H9 (cell line): ENCODE results near the gene LIX1. TPM values are rescaled to one million over a fixed set of nuclear protein-coding genes. Genes with fewer than 3 reads are reported as not detected.

ENCODE experiments used
- DNase-seq: peaks from one replicate; pipeline ENCODE4 v3.0.0-alpha.2; 2017
- H2AFZ ChIP-seq: one replicate; pipeline ENCODE4 v1.6.1; 2013; ENCODE audit warnings: mild to moderate bottlenecking, low read length, control low read depth, moderate library complexity
- H2AK5ac ChIP-seq: 2 replicates; pipeline ENCODE4 v1.6.1; 2013; ENCODE audit warnings: low read length, control low read depth, mixed read lengths; ENCODE audit not compliant: insufficient read length
- H2BK120ac ChIP-seq: one replicate; pipeline ENCODE4 v1.6.1; 2013; ENCODE audit warnings: low read depth, mild to moderate bottlenecking, low read length, control low read depth, inconsistent platforms; ENCODE audit not compliant: poor library complexity, severe bottlenecking
- H2BK12ac ChIP-seq: 2 replicates; pipeline ENCODE4 v1.6.1; 2013; ENCODE audit warnings: low read length, control low read depth, mixed read lengths, low read depth; ENCODE audit not compliant: insufficient read length
- H2BK15ac ChIP-seq: 2 replicates; pipeline ENCODE4 v1.6.1; 2013; ENCODE audit warnings: low read depth, low read length, control low read depth
- H2BK20ac ChIP-seq: one replicate; pipeline ENCODE4 v1.6.1; 2013; ENCODE audit warnings: low read depth, mild to moderate bottlenecking, low read length, control low read depth, inconsistent platforms; ENCODE audit not compliant: poor library complexity, severe bottlenecking
- H2BK5ac ChIP-seq: 2 replicates; pipeline ENCODE4 v1.6.1; 2013; ENCODE audit warnings: low read length, control low read depth, mixed read lengths; ENCODE audit not compliant: insufficient read length
- H3K14ac ChIP-seq: 2 replicates; pipeline ENCODE4 v1.6.1; 2013; ENCODE audit warnings: low read length, control low read depth; ENCODE audit not compliant: insufficient read depth
- H3K18ac ChIP-seq: 2 replicates; pipeline ENCODE4 v1.6.1; 2013; ENCODE audit warnings: low read depth, mild to moderate bottlenecking, mixed read lengths, low read length, control low read depth; ENCODE audit not compliant: insufficient read length
- H3K23ac ChIP-seq: 2 replicates; pipeline ENCODE4 v1.6.1; 2013; ENCODE audit warnings: low read length, control low read depth, mixed read lengths, low read depth; ENCODE audit not compliant: insufficient read length
- H3K23me2 ChIP-seq: 2 replicates; pipeline ENCODE4 v1.6.1; 2013; ENCODE audit warnings: low read depth, mild to moderate bottlenecking, mixed read lengths, low read length, control low read depth; ENCODE audit not compliant: insufficient read length, poor library complexity, severe bottlenecking
- H3K27ac ChIP-seq: 2 replicates; pipeline ENCODE4 v1.5.1; 2013; ENCODE audit warnings: low read length, control low read depth, mixed read lengths, low read depth; ENCODE audit not compliant: insufficient read length
- H3K27me3 ChIP-seq: 2 replicates; pipeline ENCODE4 v1.6.1; 2013; ENCODE audit warnings: low read length, control low read depth, inconsistent platforms; ENCODE audit not compliant: insufficient read depth
- H3K4ac ChIP-seq: 2 replicates; pipeline ENCODE4 v1.6.1; 2013; ENCODE audit warnings: low read depth, mild to moderate bottlenecking, control low read depth, inconsistent platforms, low read length, moderate library complexity
- H3K4me1 ChIP-seq: 2 replicates; pipeline ENCODE4 v1.6.1; 2013; ENCODE audit warnings: low read length, control low read depth, inconsistent platforms; ENCODE audit not compliant: insufficient read depth
- H3K4me2 ChIP-seq: 2 replicates; pipeline ENCODE4 v1.6.1; 2013; ENCODE audit warnings: low read length, control low read depth, mixed read lengths; ENCODE audit not compliant: insufficient read length, insufficient read depth
- H3K56ac ChIP-seq: 2 replicates; pipeline ENCODE4 v1.6.1; 2013; ENCODE audit warnings: low read depth, mild to moderate bottlenecking, mixed read lengths, low read length, control low read depth; ENCODE audit not compliant: insufficient read length
- H3K79me1 ChIP-seq: 2 replicates; pipeline ENCODE4 v1.6.1; 2013; ENCODE audit warnings: low read depth, mild to moderate bottlenecking, moderate library complexity, low read length, control low read depth, inconsistent platforms; ENCODE audit not compliant: insufficient read depth, poor library complexity, severe bottlenecking
- H3K79me2 ChIP-seq: 2 replicates; pipeline ENCODE4 v1.6.1; 2013; ENCODE audit warnings: low read length, control low read depth, inconsistent platforms; ENCODE audit not compliant: insufficient read depth
- H3K9ac ChIP-seq: 2 replicates; pipeline ENCODE4 v1.6.1; 2013; ENCODE audit warnings: low read length, control low read depth, mixed read lengths; ENCODE audit not compliant: insufficient read length; ENCODE audit errors: extremely low read depth
- H3K9me3 ChIP-seq: one replicate; pipeline ENCODE4 v1.6.1; 2013; ENCODE audit warnings: low read depth, low read length, inconsistent platforms; ENCODE audit not compliant: control insufficient read depth
- H3T11ph ChIP-seq: one replicate; pipeline ENCODE4 v1.6.1; 2013; ENCODE audit warnings: mild to moderate bottlenecking, low read length, control low read depth, inconsistent platforms
- H4K20me1 ChIP-seq: one replicate; pipeline ENCODE4 v1.6.1; 2013; ENCODE audit not compliant: control insufficient read depth, insufficient read length, insufficient read depth
- H4K5ac ChIP-seq: 2 replicates; pipeline ENCODE4 v1.6.1; 2013; ENCODE audit warnings: low read depth, mild to moderate bottlenecking, mixed read lengths, low read length, control low read depth; ENCODE audit not compliant: insufficient read length
- H4K8ac ChIP-seq: replicated peaks from 2 replicates; pipeline ENCODE4 v1.6.1; 2013; ENCODE audit warnings: low read length, control low read depth, mixed read lengths, low read depth; ENCODE audit not compliant: insufficient read length
- H4K91ac ChIP-seq: 2 replicates; pipeline ENCODE4 v1.6.1; 2013; ENCODE audit warnings: low read depth, mild to moderate bottlenecking, moderate library complexity, mixed read lengths, low read length, control low read depth; ENCODE audit not compliant: insufficient read length
- H3K27ac Mint-ChIP-seq, 3 experiments: 2 replicates in 2 of 3; 3 replicates in 1 of 3; pipeline ENCODE4 v1.8.0; 2020 to 2021; ENCODE audit warnings: mixed read lengths in 3 of 3, mild to moderate bottlenecking in 1 of 3, moderate library complexity in 1 of 3
- H3K27me3 Mint-ChIP-seq: 2 replicates; pipeline ENCODE4 v1.8.0; 2021; ENCODE audit warnings: low read depth, mild to moderate bottlenecking, moderate library complexity, mixed read lengths
- H3K36me3 Mint-ChIP-seq, 3 experiments: 2 replicates in 2 of 3; 3 replicates in 1 of 3; pipeline ENCODE4 v1.8.0; 2020 to 2021; ENCODE audit warnings: low read depth in 3 of 3, mixed read lengths in 3 of 3; ENCODE audit not compliant: insufficient read depth in 1 of 3
- H3K4me1 Mint-ChIP-seq, 2 experiments: 2 replicates each; pipeline ENCODE4 v1.8.0; 2020; ENCODE audit warnings: mixed read lengths in 2 of 2
- H3K4me3 Mint-ChIP-seq, 2 experiments: 2 replicates in 1 of 2; 3 replicates in 1 of 2; pipeline ENCODE4 v1.8.0; 2020 to 2021; ENCODE audit warnings: mild to moderate bottlenecking in 2 of 2, mixed read lengths in 2 of 2, moderate library complexity in 1 of 2
- H3K9me3 Mint-ChIP-seq, 2 experiments: 2 replicates in 1 of 2; 3 replicates in 1 of 2; pipeline ENCODE4 v1.8.0; 2020; ENCODE audit warnings: mild to moderate bottlenecking in 2 of 2, mixed read lengths in 2 of 2, moderate library complexity in 1 of 2
- CTCF ChIP-seq: fragments of 200-600 bp; sonication (generic); conservative IDR thresholded peaks from 3 replicates; pipeline ENCODE4 v1.8.0; 2021; ENCODE audit warnings: antibody characterized with exemption, mild to moderate bottlenecking
- WGBS: extraction: QIAGEN DNeasy Blood & Tissue Kit; methylation state at CpG from one replicate; pipeline ENCODE4 v1.1.7; 2013; ENCODE audit warnings: missing lambda C conversion rate, low lambda C conversion rate, mixed read lengths; ENCODE audit not compliant: insufficient read length; ENCODE audit errors: extremely low coverage; 5-methylcytosine and 5-hydroxymethylcytosine counted together
- total RNA-seq: library from RNA; stranded (reverse); gene quantifications from 2 replicates; pipeline ENCODE4 v1.2.1, GENCODE V29; 2021

The LIX1 gene
- total RNA-seq, 1 experiment from 2014 or later: 0.13 TPM

DNA sequence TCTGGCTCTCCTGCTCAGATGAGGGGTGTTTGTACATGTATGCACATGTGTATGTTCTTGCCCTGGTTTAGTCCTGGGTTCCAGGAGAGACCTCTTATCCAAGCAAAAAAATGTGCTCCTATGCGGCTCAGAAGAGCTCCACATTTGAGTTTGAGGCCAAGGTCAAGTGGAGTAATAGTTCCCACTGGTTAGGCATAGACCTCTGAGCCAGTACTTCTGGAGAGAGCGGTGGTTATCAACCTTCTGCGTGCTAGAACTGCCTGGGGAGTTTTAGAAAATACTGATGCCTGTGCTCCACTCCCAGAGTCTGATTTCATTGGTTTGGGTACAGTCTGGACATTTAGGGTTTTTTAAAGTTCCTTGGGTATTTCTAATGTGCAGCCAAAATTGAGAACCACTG, 51.5 kb downstream of the LIX1 start:
- Histone ChIP-seq H4K91ac (no peak overlapping the region), H3K4ac (no peak overlapping the region), H3K4me2 (no peak overlapping the region), H3K9ac (no peak overlapping the region), H2BK20ac (no peak overlapping the region), H4K8ac (no peak overlapping the region), H3K18ac (no peak overlapping the region), H2BK12ac (no peak overlapping the region), H3K79me1 (no peaks in the 10 kb centered on the region), H3T11ph (no peak overlapping the region), H2BK120ac (no peak overlapping the region), H2AK5ac (no peak overlapping the region), H3K23ac (no peak overlapping the region), H4K5ac (no peak overlapping the region), H3K27ac (no peak overlapping the region), H2BK15ac (no peak overlapping the region), H3K9me3 (no peaks in the 10 kb centered on the region), H3K23me2 (no peaks in the 10 kb centered on the region), H3K4me1 (no peaks in the 10 kb centered on the region; the same call in 1 of the 2 replicates), H2AFZ (no peak overlapping the region), H3K79me2 (no peaks in the 10 kb centered on the region), H3K14ac (no peak overlapping the region), H4K20me1 (no peaks in the 10 kb centered on the region), H3K27me3 (no peaks in the 10 kb centered on the region), H2BK5ac (no peak overlapping the region), H3K56ac (no peak overlapping the region)
- H3K27ac Mint-ChIP-seq: no peak overlapping the region
- no CpG with 5 or more reads among the region's 3 CpGs for WGBS
- H3K9me3 Mint-ChIP-seq: peaks cover 0 to under 1% of the 10 kb centered on the region in 2 experiments; a peak in 1 of 5 replicates
- DNase-seq: no peak
- no peak overlapping the region for H3K4me3 Mint-ChIP-seq
- TF ChIP-seq CTCF: no peak
- peaks cover 4 to 7% of the 10 kb centered on the region in 2 experiments for H3K4me1 Mint-ChIP-seq
- H3K27me3 Mint-ChIP-seq: no peaks in the 10 kb centered on the region
- H3K36me3 Mint-ChIP-seq: peaks cover 2 to 7% (median 2%) of the 10 kb centered on the region in 3 experiments; a peak in 5 of 7 replicates
